PC-9 (cell line): ENCODE data around the gene LMLN.

ENCODE experiments used
- CTCF ChIP-seq: fragments of 200-600 bp; sonication (generic); conservative IDR thresholded peaks from 2 replicates; pipeline ENCODE4 v1.6.1; 2017; ENCODE audit warnings: mixed run types, antibody characterized with exemption, mild to moderate bottlenecking, moderate library complexity
- EZH2 ChIP-seq: fragments of 200-600 bp; sonication (generic); IDR thresholded peaks from 2 replicates; pipeline ENCODE4 v1.8.0; 2017; ENCODE audit warnings: antibody characterized with exemption, low read depth

- TF ChIP-seq CTCF (no peak), EZH2 (no peak)
Measured at GRCh38 chr3:198027045-198027798, 67.2 kb downstream of the LMLN start.
